NT2/D1 (cell line): Measurements from ENCODE around the gene CACNA1D.

Experiments
- SUZ12 ChIP-seq: IDR thresholded peaks from 2 replicates; pipeline ENCODE4 v1.6.1; 2011; ENCODE audit not compliant: insufficient read length, insufficient read depth; ENCODE audit errors: extremely low read depth
- YY1 ChIP-seq: IDR thresholded peaks from 2 replicates; pipeline ENCODE4 v1.6.1; 2011; ENCODE audit not compliant: insufficient read length, insufficient read depth
- ZNF274 ChIP-seq: IDR thresholded peaks from 2 replicates; pipeline ENCODE4 v1.6.1; 2011; ENCODE audit warnings: mild to moderate bottlenecking, low read depth, low read length

DNA sequence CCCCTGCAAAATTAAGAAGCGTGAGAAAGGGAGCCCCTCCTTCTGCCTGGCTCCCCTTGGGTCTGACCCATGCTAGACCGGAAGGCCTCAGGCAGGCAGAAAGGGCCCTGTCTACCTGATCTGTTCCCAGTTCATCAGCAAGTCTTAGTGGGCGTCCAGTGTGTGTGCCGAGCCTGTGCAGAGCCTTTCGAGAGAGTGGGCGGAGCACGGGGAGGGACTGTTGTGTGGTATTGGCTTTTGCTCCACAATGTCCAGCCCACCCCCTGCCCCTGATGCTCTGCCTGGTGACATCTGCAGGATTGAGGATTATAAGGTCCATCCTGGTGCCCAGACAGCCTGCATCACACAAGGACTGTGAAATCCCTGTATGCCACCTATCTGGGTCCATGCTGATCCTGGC, 268.9 kb downstream of the CACNA1D start:
- TF ChIP-seq ZNF274, result no peak
- TF ChIP-seq YY1, result no peak
- TF ChIP-seq SUZ12, result no peak
